GM12874 (cell line): ENCODE measurements around the gene GPR42.

Experiments
- TF ChIP-seq, protein P1 (sequence below): IDR thresholded peaks from 2 replicates; pipeline ENCODE4 v1.5.1; 2011; ENCODE audit warnings: low read depth, mild to moderate bottlenecking, control low read depth, low read length, moderate library complexity; ENCODE audit not compliant: insufficient read depth

The GPR42 gene

DNA sequence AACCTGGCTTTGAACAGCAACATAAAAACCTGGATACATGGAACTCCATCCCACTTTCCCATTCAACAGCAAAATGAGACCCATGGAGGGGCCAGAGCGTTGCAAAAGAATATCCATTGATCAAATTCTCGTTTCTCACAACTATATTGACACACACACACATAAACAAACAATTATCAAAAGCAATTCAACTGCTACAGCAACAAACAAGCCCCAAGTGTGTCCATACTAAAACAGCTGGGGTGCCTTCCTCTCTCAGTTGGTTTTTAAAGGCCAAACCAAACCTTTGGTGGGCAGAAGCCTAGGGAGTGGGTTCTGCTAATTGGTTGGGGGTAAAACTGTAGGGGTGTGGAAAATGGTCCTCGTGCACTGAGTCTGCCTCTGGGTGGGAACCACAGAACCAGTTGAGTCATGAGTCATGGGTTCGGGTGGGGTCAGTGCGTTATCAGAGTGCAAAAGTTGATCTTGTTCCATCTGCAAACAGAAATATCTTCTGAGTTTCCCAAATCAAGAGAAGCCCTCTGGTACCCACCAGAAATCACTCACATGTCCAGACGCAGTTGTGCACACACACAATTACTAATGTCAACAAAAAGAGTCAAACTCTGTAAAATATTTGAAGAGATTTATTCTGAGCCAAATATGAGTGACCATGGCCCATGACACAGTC is 18.5 kb downstream of the GPR42 start:
- TF ChIP-seq, protein P1, sequence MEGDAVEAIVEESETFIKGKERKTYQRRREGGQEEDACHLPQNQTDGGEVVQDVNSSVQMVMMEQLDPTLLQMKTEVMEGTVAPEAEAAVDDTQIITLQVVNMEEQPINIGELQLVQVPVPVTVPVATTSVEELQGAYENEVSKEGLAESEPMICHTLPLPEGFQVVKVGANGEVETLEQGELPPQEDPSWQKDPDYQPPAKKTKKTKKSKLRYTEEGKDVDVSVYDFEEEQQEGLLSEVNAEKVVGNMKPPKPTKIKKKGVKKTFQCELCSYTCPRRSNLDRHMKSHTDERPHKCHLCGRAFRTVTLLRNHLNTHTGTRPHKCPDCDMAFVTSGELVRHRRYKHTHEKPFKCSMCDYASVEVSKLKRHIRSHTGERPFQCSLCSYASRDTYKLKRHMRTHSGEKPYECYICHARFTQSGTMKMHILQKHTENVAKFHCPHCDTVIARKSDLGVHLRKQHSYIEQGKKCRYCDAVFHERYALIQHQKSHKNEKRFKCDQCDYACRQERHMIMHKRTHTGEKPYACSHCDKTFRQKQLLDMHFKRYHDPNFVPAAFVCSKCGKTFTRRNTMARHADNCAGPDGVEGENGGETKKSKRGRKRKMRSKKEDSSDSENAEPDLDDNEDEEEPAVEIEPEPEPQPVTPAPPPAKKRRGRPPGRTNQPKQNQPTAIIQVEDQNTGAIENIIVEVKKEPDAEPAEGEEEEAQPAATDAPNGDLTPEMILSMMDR = no peak

- TF ChIP-seq, protein P1 = no peak
Observed at GRCh38 chr19:35392742-35393715, 22.2 kb downstream of the GPR42 start.

- TF ChIP-seq, protein P1 = no peak
Observed at GRCh38 chr19:35395382-35396199, 24.7 kb downstream of the GPR42 start.

- TF ChIP-seq, protein P1 = no peak
Observed at GRCh38 chr19:35396240-35396885, 25.5 kb downstream of the GPR42 start.

DNA sequence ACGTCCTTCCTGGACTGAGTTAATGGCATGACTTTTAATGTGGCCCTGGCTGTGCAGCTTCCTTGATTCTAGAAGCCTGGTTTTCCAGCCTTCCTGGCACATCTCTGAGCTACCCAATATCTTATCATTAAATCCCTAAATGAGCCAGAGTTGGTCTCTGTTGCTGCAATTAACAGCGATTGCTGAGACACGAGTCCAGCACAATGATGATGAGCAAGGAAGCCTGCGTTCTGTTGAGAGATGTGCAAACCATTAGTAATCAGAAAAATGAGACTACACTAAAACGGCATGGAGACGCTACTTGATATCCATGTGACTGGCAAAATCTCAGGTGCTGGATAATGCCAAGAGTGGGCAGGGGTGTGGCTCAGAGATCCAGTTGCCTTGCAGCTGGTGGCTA is 26.2 kb downstream of the GPR42 start:
- TF ChIP-seq, protein P1 = no peak

DNA sequence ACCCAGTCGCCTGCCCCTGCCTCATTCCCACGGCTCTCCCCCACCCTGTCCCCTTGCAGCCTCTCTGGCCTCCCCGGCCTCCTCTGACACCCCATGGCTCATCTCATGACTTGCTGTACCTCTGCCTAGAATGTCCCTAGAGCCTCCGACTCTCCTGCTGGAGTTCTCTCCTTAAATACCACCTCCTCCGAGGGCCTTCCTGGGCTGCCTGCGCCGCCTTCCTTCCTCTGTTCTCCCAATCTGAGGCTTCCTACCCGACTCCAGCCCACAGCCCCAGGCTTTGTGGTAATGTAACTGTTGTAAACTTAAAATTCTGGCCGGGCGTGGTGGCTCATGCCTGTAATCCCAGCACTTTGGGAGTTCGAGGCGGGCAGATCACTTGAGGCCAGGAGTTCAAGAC is 27.7 kb downstream of the GPR42 start:
- TF ChIP-seq, protein P1 = no peak
